GM23338 (cell line): Measurements from ENCODE around the gene FOXP1.

Experiments used
- CREB1 ChIP-seq: fragments of 250-450 bp; sonication (Bioruptor Pico); IDR thresholded peaks from 2 replicates; pipeline ENCODE4 v1.5.0; 2020; ENCODE audit warnings: low read depth, mild to moderate bottlenecking, moderate library complexity
- CTCF ChIP-seq, 2 experiments: fragments of 200-600 bp in 1 of 2; sonication (generic) in 1 of 2; conservative IDR thresholded peaks; 2 replicates each; pipeline versions ENCODE4 v1.5.1 to v1.6.1; 2016 to 2017; ENCODE audit warnings: antibody characterized with exemption in 2 of 2, low read depth in 2 of 2, mild to moderate bottlenecking in 2 of 2, moderate library complexity in 1 of 2
- EZH2 ChIP-seq: fragments of 200-600 bp; sonication (generic); IDR thresholded peaks from one replicate; pipeline ENCODE4 v1.8.0; 2017; ENCODE audit warnings: antibody characterized with exemption, mild to moderate bottlenecking, low read depth; ENCODE audit not compliant: unreplicated experiment

DNA sequence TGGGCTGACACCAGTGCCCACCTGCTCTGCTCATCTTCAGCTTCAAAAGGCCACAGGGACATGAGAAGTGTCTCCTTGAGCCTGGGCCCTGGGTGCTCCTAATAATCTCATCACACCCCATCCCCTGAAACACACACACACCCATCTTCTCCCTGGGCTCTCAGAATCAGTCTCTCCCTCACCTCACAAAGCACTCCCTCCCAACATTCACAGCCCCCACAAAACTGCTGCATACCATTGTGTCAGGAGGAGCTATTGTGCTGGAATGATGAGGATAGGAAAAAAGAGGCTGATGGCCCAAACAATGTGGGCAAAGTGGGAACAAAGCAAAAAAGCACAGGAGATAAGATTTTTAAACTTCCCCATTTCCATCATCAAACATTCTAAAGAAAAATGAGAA, 16.8 kb downstream of the FOXP1 start:
- no peak for TF ChIP-seq CTCF (conservative IDR thresholded peaks at IDR 0.05; ENCODE audit: low read depth in 2 of 2)
- no peak for TF ChIP-seq EZH2
- TF ChIP-seq CREB1 (CRISPR knock-in tag), result no peak
